ENCODE results near the gene PKD1L1. TPM values are rescaled to one million over a fixed set of nuclear protein-coding genes. Genes with fewer than 3 reads are reported as not detected.

PKD1L1 gene
- total RNA-seq, 4 donors from 2014 or later: 0.12 to 1.3 (median 0.45) TPM

- H3K36me3 ChIP-seq: no peaks in the 10 kb centered on the region
- 98% methylated on average over 6 of the region's 9 CpGs; no CpG with 5 or more reads in 1 of the 2 donors for WGBS, 2 donors (ENCODE audit: low coverage in 1 of 2)
- TF ChIP-seq POLR2AphosphoS5 (IDR thresholded peaks at IDR 0.05) (no peak), POLR2A (IDR thresholded peaks at IDR 0.05) (no peak), CTCF (IDR thresholded peaks at IDR 0.05) (no peak), EP300 (IDR thresholded peaks at IDR 0.05) (no peak)
- no peaks in the 10 kb centered on the region for H3K9me3 ChIP-seq
- ATAC-seq: no peak
- H3K4me3 ChIP-seq: no peak overlapping the region
- H3K27me3 ChIP-seq: no peaks in the 10 kb centered on the region
- no peaks in the 10 kb centered on the region for H3K4me1 ChIP-seq
- no peak overlapping the region for H3K27ac ChIP-seq
These were observed 208.9 kb downstream of the PKD1L1 start for GRCh38 chr7:47739301-47739875.

- no peak for ATAC-seq
- 60 to 90% methylated on average over 1 to 2 of the region's 6 CpGs for WGBS, 2 donors (ENCODE audit: low coverage in 1 of 2)
- Histone ChIP-seq H3K4me3 (no peak overlapping the region), H3K36me3 (no peaks in the 10 kb centered on the region), H3K27me3 (no peaks in the 10 kb centered on the region), H3K9me3 (no peaks in the 10 kb centered on the region), H3K4me1 (no peaks in the 10 kb centered on the region), H3K27ac (no peak overlapping the region)
- TF ChIP-seq POLR2AphosphoS5 (IDR thresholded peaks at IDR 0.05): no peak
- no peak for TF ChIP-seq EP300 (IDR thresholded peaks at IDR 0.05)
- TF ChIP-seq POLR2A (IDR thresholded peaks at IDR 0.05): no peak
- no peak for TF ChIP-seq CTCF (IDR thresholded peaks at IDR 0.05)
These were observed 209.6 kb downstream of the PKD1L1 start for GRCh38 chr7:47738563-47739166.

DNA sequence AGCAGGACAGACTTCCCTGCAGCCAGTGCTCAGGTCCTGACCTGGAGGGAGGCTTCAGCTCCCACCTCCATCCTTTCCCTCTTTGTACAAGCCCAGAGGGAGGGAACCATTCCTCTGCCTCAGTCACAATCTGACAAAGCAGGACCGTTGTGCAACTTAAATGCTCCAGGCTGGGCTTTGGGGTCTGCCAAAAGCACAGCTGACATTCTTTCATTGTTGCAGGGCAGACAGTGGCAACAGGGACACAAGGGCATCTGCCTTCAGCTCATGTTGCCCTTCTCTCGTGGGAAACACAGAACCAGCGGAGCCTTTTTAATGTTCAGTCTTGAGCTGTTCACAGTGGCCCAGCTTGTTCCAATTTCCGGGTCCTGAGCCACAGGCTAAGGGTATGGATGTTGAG lies 210.7 kb downstream of the PKD1L1 start:
- no peak overlapping the region for H3K4me3 ChIP-seq
- H3K4me1 ChIP-seq: no peaks in the 10 kb centered on the region
- no peak overlapping the region for H3K27ac ChIP-seq
- H3K36me3 ChIP-seq: no peaks in the 10 kb centered on the region
- H3K27me3 ChIP-seq: no peaks in the 10 kb centered on the region
- H3K9me3 ChIP-seq: no peaks in the 10 kb centered on the region
- TF ChIP-seq EP300 (IDR thresholded peaks at IDR 0.05) (no peak), POLR2A (IDR thresholded peaks at IDR 0.05) (no peak), POLR2AphosphoS5 (IDR thresholded peaks at IDR 0.05) (no peak), CTCF (IDR thresholded peaks at IDR 0.05) (no peak)
- WGBS, 2 donors (ENCODE audit: low coverage in 1 of 2): 92% methylated on average over 3 of the region's 4 CpGs; no CpG with 5 or more reads in 1 of the 2 donors
- no peak for ATAC-seq

GRCh38 chr7:47735431-47736345 lies 212.6 kb downstream of the PKD1L1 start:
- no peak for TF ChIP-seq CTCF (IDR thresholded peaks at IDR 0.05)
- TF ChIP-seq POLR2A (IDR thresholded peaks at IDR 0.05): no peak
- TF ChIP-seq EP300 (IDR thresholded peaks at IDR 0.05): no peak
- TF ChIP-seq POLR2AphosphoS5 (IDR thresholded peaks at IDR 0.05): no peak
- Histone ChIP-seq H3K36me3 (no peaks in the 10 kb centered on the region), H3K9me3 (no peaks in the 10 kb centered on the region), H3K27me3 (no peaks in the 10 kb centered on the region), H3K4me3 (no peak overlapping the region), H3K27ac (no peak overlapping the region), H3K4me1 (no peaks in the 10 kb centered on the region)
- no peak for ATAC-seq
- WGBS, 2 donors (ENCODE audit: low coverage in 1 of 2): 80 to 96% methylated on average over 1 to 6 of the region's 6 CpGs

Data from gastroesophageal sphincter (tissue), 4 donors.